Loucy (cell line): ENCODE results near the gene ALKAL2.

ENCODE experiments used
- H2AFZ ChIP-seq: fragments of 200-600 bp; sonication (generic); 2 replicates; pipeline ENCODE4 v1.6.0; 2016; ENCODE audit warnings: antibody characterized with exemption, mild to moderate bottlenecking, low read length, moderate library complexity
- H3F3A ChIP-seq: fragments of 200-600 bp; 2 replicates; pipeline ENCODE4 v1.6.0; 2016; ENCODE audit warnings: antibody characterized with exemption, low read depth, mild to moderate bottlenecking
- H3K27me3 ChIP-seq: fragments of 200-600 bp; sonication (generic); 2 replicates; pipeline ENCODE4 v1.6.1; 2014; ENCODE audit warnings: low read length, mild to moderate bottlenecking; ENCODE audit not compliant: insufficient read depth, poor library complexity, severe bottlenecking
- H3K36me3 ChIP-seq: fragments of 200-600 bp; sonication (generic); 2 replicates; pipeline ENCODE4 v1.6.1; 2016; ENCODE audit warnings: low read length; ENCODE audit not compliant: insufficient read depth
- H3K4me1 ChIP-seq: fragments of 200-600 bp; sonication (generic); 2 replicates; pipeline ENCODE4 v1.5.1; 2014; ENCODE audit warnings: low read length, mild to moderate bottlenecking; ENCODE audit not compliant: insufficient read depth, poor library complexity, severe bottlenecking
- H3K4me2 ChIP-seq: fragments of 200-600 bp; sonication (generic); 2 replicates; pipeline ENCODE4 v1.6.0; 2014; ENCODE audit warnings: antibody characterized with exemption, low read length, low read depth, mild to moderate bottlenecking; ENCODE audit not compliant: poor library complexity, severe bottlenecking
- H3K4me3 ChIP-seq: fragments of 200-600 bp; sonication (generic); 2 replicates; pipeline ENCODE4 v1.5.1; 2014; ENCODE audit warnings: low read length, mild to moderate bottlenecking, mixed read lengths; ENCODE audit not compliant: poor library complexity, severe bottlenecking
- H3K79me2 ChIP-seq: fragments of 200-600 bp; sonication (generic); 2 replicates; pipeline ENCODE4 v1.6.1; 2014; ENCODE audit warnings: low read length; ENCODE audit not compliant: insufficient read depth
- H3K9ac ChIP-seq: fragments of 200-600 bp; sonication (generic); 2 replicates; pipeline ENCODE4 v1.6.0; 2014; ENCODE audit warnings: mild to moderate bottlenecking, low read depth, low read length, moderate library complexity; ENCODE audit not compliant: poor library complexity, severe bottlenecking
- H3K9me2 ChIP-seq: fragments of 200-600 bp; sonication (generic); replicated peaks from 2 replicates; pipeline ENCODE4 v1.6.1; 2016; ENCODE audit warnings: low read depth, low read length, mixed read lengths
- H3K9me3 ChIP-seq: fragments of 200-600 bp; sonication (generic); 2 replicates; pipeline ENCODE4 v1.6.1; 2014; ENCODE audit warnings: mild to moderate bottlenecking, antibody characterized with exemption, low read length, low read depth; ENCODE audit not compliant: insufficient read depth
- H4K20me1 ChIP-seq: fragments of 200-600 bp; sonication (generic); 2 replicates; pipeline ENCODE4 v1.6.0; 2014; ENCODE audit warnings: antibody characterized with exemption, low read length, mild to moderate bottlenecking; ENCODE audit not compliant: insufficient read depth, poor library complexity, severe bottlenecking
- CTCF ChIP-seq: fragments of 200-600 bp; sonication (generic); conservative IDR thresholded peaks from 2 replicates; pipeline ENCODE4 v1.5.1; 2014; ENCODE audit warnings: mild to moderate bottlenecking, antibody characterized with exemption, low read length
- EZH2phosphoT487 ChIP-seq: fragments of 200-600 bp; IDR thresholded peaks from 2 replicates; pipeline ENCODE4 v1.6.1; 2018; ENCODE audit warnings: antibody characterized with exemption, mild to moderate bottlenecking, moderate library complexity, borderline replicate concordance

ALKAL2 gene

GRCh38 chr2:234421-234820 lies 53.5 kb downstream of the ALKAL2 start:
- no peak overlapping the region for H2AFZ ChIP-seq
- H3K9me2 ChIP-seq, result no peaks in the 10 kb centered on the region
- H3K9ac ChIP-seq, result no peak overlapping the region
- no peaks in the 10 kb centered on the region for H3F3A ChIP-seq
- H3K9me3 ChIP-seq, result no peaks in the 10 kb centered on the region
- H3K4me3 ChIP-seq, result no peak overlapping the region
- no peak overlapping the region for H3K4me2 ChIP-seq
- no peaks in the 10 kb centered on the region for H4K20me1 ChIP-seq
- TF ChIP-seq EZH2phosphoT487, result no peak
- TF ChIP-seq CTCF, result no peak
- H3K36me3 ChIP-seq, result no peaks in the 10 kb centered on the region
- H3K4me1 ChIP-seq, result no peaks in the 10 kb centered on the region
- no peaks in the 10 kb centered on the region for H3K27me3 ChIP-seq
- H3K79me2 ChIP-seq, result no peaks in the 10 kb centered on the region

GRCh38 chr2:233030-233429 lies 54.9 kb downstream of the ALKAL2 start:
- H3K36me3 ChIP-seq, result no peaks in the 10 kb centered on the region
- H3K9me3 ChIP-seq, result no peaks in the 10 kb centered on the region
- TF ChIP-seq EZH2phosphoT487 (no peak), CTCF (no peak)
- H3K79me2 ChIP-seq, result no peaks in the 10 kb centered on the region
- H3K9ac ChIP-seq, result no peak overlapping the region
- H4K20me1 ChIP-seq, result no peaks in the 10 kb centered on the region
- H3K4me2 ChIP-seq, result no peak overlapping the region
- H2AFZ ChIP-seq, result no peak overlapping the region
- H3K4me3 ChIP-seq, result no peak overlapping the region
- no peaks in the 10 kb centered on the region for H3K27me3 ChIP-seq
- H3F3A ChIP-seq, result no peaks in the 10 kb centered on the region
- no peaks in the 10 kb centered on the region for H3K9me2 ChIP-seq
- H3K4me1 ChIP-seq, result no peaks in the 10 kb centered on the region

- H3K27me3 ChIP-seq, result no peaks in the 10 kb centered on the region
- TF ChIP-seq EZH2phosphoT487 (no peak), CTCF (no peak)
Measured at GRCh38 chr2:231521-232185, 56.2 kb downstream of the ALKAL2 start.

More at GRCh38 chr2:231521-232185, 56.2 kb downstream of the ALKAL2 start:
- Histone ChIP-seq H3K4me1 (no peaks in the 10 kb centered on the region), H3K9me3 (no peaks in the 10 kb centered on the region), H3K36me3 (no peaks in the 10 kb centered on the region), H3K4me3 (no peak overlapping the region), H3F3A (no peaks in the 10 kb centered on the region), H3K4me2 (no peak overlapping the region), H3K9me2 (no peaks in the 10 kb centered on the region), H4K20me1 (no peaks in the 10 kb centered on the region), H3K79me2 (no peaks in the 10 kb centered on the region), H2AFZ (no peak overlapping the region), H3K9ac (no peak overlapping the region)
